ENCODE results near the gene TP53TG3D.
"Not testable (repeated sequence)": the region's sequence is repeated elsewhere in the genome, so short reads cannot be mapped to it uniquely, and the experiment has no call there.

DNA sequence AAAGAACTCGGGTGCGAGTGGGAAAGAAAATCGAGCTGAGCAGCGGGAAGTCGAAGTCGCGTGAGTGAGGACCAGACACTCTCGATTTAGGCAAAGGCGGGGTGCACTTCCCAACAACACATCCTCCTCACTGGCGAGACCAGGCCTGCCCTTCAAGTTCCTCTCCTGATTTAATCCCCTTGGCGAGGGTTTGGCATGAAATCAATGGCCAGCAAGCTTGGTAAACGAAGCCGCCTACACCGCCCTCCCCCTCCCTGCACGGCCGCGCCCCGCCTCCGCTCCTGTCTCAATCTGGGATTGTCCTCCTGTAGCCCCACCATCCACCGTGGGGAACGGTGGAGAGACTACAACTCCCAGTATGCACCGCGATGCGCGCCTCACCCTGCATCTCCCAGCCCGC, at the start of gene TP53TG3D:
- TF ChIP-seq EP300, POLR2A (IDR thresholded peaks at IDR 0.05): not testable (repeated sequence)
- TF ChIP-seq, protein P1, sequence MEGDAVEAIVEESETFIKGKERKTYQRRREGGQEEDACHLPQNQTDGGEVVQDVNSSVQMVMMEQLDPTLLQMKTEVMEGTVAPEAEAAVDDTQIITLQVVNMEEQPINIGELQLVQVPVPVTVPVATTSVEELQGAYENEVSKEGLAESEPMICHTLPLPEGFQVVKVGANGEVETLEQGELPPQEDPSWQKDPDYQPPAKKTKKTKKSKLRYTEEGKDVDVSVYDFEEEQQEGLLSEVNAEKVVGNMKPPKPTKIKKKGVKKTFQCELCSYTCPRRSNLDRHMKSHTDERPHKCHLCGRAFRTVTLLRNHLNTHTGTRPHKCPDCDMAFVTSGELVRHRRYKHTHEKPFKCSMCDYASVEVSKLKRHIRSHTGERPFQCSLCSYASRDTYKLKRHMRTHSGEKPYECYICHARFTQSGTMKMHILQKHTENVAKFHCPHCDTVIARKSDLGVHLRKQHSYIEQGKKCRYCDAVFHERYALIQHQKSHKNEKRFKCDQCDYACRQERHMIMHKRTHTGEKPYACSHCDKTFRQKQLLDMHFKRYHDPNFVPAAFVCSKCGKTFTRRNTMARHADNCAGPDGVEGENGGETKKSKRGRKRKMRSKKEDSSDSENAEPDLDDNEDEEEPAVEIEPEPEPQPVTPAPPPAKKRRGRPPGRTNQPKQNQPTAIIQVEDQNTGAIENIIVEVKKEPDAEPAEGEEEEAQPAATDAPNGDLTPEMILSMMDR (IDR thresholded peaks at IDR 0.05), result not testable (repeated sequence)
